IPS-20b (cell line): ENCODE results near the gene KLF7.

Experiments
- H3K27ac ChIP-seq: one replicate; pipeline ENCODE4 v1.5.1; 2013; ENCODE audit warnings: low read length
- H3K27me3 ChIP-seq: 2 replicates; pipeline ENCODE4 v1.6.1; 2013; ENCODE audit warnings: mild to moderate bottlenecking, low read length, inconsistent platforms; ENCODE audit not compliant: insufficient read depth
- H3K36me3 ChIP-seq: 2 replicates; pipeline ENCODE4 v1.6.1; 2013; ENCODE audit warnings: low read depth, mild to moderate bottlenecking, inconsistent platforms, low read length, moderate library complexity; ENCODE audit not compliant: insufficient read depth
- H3K4me1 ChIP-seq: 2 replicates; pipeline ENCODE4 v1.6.1; 2013; ENCODE audit warnings: mild to moderate bottlenecking, control low read depth, inconsistent platforms, low read length, moderate library complexity; ENCODE audit not compliant: insufficient read depth
- H3K4me3 ChIP-seq: 2 replicates; pipeline ENCODE4 v1.5.1; 2013; ENCODE audit warnings: mild to moderate bottlenecking, low read length, inconsistent platforms
- H3K9ac ChIP-seq: 2 replicates; pipeline ENCODE4 v1.6.1; 2013; ENCODE audit warnings: low read depth, mild to moderate bottlenecking, inconsistent platforms, low read length, moderate library complexity
- H3K9me3 ChIP-seq: 2 replicates; pipeline ENCODE4 v1.6.1; 2013; ENCODE audit warnings: mild to moderate bottlenecking, low read depth, low read length, inconsistent platforms; ENCODE audit not compliant: insufficient read depth

KLF7 gene

DNA sequence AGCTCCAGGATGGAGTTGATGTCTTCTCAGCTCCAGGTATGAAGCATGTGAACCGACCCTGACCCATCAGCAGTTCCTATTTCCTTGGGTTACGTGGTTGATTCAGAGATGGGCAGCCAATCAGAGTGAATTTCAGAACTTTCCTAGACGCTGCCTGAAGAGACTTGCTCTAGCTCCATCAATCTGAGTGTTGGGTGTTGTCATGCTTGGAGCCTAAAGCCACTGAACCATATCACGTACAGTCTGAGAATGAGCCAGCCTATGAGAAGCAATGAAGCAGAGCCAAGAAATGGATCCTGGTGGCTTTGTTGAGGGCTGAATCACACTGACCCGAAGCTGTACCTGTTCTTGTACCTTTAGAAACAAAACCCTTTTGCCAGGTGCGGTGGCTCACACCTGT is 19.6 kb upstream of the KLF7 start:
- Histone ChIP-seq H3K27me3 (no peaks in the 10 kb centered on the region), H3K27ac (no peak overlapping the region)

DNA sequence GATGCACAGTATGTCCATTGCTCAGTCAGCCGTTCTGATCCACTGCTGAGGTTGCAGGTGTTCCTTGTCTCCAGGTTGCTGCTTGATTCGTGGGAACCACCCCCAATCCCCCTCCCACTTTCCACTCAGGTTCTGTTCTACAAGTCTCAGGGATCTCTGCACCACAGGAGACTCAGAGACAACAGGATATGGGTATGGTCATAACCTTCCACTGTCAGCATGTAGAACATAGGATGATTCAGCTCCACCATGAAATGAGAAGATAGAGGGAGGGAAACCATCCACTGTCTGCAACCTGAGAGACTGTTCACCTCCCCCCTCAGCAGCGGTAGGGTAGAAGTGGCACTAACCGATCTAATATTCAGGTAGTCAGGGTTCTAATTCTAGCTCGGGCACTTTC is 19.0 kb upstream of the KLF7 start:
- H3K27me3 ChIP-seq: no peaks in the 10 kb centered on the region
- no peaks in the 10 kb centered on the region for H3K4me1 ChIP-seq
- H3K27ac ChIP-seq: no peak overlapping the region
- H3K9ac ChIP-seq: no peak overlapping the region
- no peaks in the 10 kb centered on the region for H3K36me3 ChIP-seq
- H3K9me3 ChIP-seq: no peaks in the 10 kb centered on the region
- no peak overlapping the region for H3K4me3 ChIP-seq

More for the DNA sequence above, 19.6 kb upstream of the KLF7 start:
- Histone ChIP-seq H3K4me3 (no peak overlapping the region), H3K9me3 (no peaks in the 10 kb centered on the region), H3K36me3 (no peaks in the 10 kb centered on the region), H3K4me1 (no peaks in the 10 kb centered on the region), H3K9ac (no peak overlapping the region)

DNA sequence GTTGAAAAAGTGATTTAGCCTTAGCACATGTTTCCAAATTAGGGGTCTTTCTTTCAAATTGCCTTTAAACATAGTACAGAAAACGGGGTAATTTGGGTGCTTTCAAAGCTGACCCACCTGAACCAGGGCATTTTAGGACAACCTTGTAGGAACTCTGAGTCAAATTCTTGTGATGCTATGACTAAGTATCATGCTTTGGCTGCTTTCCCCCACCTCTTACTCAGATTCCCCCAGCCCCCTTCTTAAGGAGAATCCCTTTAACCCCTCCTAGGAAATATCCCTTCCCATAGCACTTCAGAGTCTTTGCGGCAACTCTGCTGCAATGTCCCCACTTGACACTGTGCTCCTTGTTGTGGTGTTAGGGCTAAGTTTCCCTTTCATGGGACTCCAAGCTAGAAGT is 18.6 kb upstream of the KLF7 start:
- Histone ChIP-seq H3K27me3 (no peaks in the 10 kb centered on the region), H3K9me3 (no peaks in the 10 kb centered on the region), H3K27ac (no peak overlapping the region), H3K9ac (no peak overlapping the region), H3K4me3 (no peak overlapping the region), H3K36me3 (no peaks in the 10 kb centered on the region), H3K4me1 (no peaks in the 10 kb centered on the region)

DNA sequence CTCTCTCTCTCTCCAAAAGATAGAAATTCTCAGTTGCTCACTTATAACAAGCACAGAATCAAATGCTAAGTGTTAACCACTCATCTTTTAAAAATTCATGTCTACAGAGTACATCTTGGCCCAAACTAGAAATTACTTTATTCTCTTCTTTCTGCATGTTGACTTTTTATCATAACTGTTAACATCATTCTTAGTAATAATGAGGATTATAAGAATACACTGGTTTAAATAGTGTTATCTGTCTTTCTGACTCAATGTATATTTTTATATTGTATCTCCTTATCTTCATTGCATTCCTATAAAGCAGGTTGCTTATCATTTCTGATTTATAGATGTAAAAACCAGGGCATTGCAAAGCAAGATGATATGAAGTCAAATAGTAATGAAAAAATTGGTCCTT is 17.8 kb upstream of the KLF7 start:
- Histone ChIP-seq H3K27ac (no peak overlapping the region), H3K27me3 (no peaks in the 10 kb centered on the region), H3K36me3 (no peaks in the 10 kb centered on the region), H3K9ac (no peak overlapping the region), H3K9me3 (no peaks in the 10 kb centered on the region), H3K4me3 (no peak overlapping the region), H3K4me1 (no peaks in the 10 kb centered on the region)

DNA sequence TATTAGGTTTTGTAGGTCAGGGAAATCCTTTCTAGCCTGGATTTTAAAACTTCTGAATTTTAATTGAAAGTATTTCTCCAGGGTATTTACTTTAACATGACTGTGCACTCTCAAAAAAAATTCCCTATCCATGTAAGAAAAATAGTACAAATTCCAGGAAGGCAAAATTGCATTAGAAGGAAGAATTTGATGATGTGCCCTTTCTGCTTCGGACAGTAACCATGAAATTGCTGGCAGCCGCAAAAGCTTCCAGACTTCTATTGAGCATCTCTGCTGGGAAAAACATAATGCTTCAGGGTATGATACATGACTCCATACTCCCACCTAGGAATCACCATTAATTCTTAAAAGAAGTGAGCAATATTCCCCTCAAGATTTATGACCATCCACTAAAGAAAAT is 17.2 kb upstream of the KLF7 start:
- Histone ChIP-seq H3K9ac (no peak overlapping the region), H3K4me3 (no peak overlapping the region), H3K36me3 (no peaks in the 10 kb centered on the region), H3K27ac (no peak overlapping the region), H3K4me1 (no peaks in the 10 kb centered on the region), H3K9me3 (no peaks in the 10 kb centered on the region), H3K27me3 (no peaks in the 10 kb centered on the region)

DNA sequence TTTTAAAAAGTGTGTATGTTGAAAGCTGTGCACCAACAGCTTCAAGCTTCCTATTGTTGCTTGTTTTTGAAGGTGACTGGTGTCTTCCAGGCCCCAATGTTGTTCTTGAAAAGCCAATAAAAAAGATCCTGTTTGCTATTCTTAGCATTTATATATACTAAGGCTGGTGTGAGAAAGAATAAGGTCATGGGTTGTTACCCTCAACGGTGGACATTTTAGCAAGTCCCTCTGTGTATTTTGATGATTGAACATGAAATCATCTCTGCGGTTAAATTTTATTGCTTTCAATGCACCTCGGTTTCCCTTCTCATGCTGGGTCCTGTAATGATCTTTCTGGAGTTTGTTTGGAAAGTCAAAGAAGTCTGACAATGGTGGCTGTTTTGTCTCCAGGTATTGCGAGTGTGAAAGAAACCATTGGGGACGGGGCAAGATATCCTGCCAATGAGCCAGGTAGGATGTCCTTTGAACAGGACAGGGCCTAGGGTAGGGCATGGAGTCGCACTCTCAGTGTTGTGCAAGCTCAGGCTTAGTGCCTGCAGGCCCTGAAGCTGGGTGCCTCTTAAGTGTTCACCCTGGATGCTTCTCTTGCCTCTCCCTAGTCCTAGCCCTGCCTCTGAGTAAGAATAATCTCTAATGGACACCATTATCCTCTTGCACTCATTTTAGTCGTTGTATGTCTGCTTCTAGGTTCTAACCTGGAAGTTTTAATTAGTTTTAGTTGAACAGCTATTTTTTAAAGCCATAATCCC is 16.0 kb upstream of the KLF7 start:
- Histone ChIP-seq H3K9me3 (no peaks in the 10 kb centered on the region), H3K4me1 (no peaks in the 10 kb centered on the region), H3K9ac (no peak overlapping the region), H3K27me3 (no peaks in the 10 kb centered on the region), H3K27ac (no peak overlapping the region), H3K36me3 (no peaks in the 10 kb centered on the region), H3K4me3 (no peak overlapping the region)

DNA sequence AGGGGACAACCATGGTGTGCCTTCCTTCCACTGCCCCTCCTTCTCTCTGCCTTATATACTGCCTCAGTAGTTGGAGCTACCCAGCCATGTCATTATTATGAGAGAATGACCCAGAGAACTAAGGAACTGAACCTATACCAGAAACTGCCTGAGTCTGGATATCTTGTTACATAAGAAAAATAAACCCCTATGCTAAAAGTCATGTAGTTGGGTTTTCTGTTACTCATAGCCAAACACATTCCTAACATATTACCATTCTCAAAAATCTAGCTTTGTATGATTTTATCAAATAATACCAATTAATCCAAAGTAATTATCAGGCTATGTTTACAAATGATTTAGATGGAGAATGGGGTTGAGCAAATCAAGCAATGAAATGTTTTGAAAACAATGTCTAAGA is 15.0 kb upstream of the KLF7 start:
- Histone ChIP-seq H3K9me3 (no peaks in the 10 kb centered on the region), H3K4me1 (no peaks in the 10 kb centered on the region), H3K36me3 (no peaks in the 10 kb centered on the region), H3K9ac (no peak overlapping the region), H3K4me3 (no peak overlapping the region), H3K27me3 (no peaks in the 10 kb centered on the region), H3K27ac (no peak overlapping the region)

DNA sequence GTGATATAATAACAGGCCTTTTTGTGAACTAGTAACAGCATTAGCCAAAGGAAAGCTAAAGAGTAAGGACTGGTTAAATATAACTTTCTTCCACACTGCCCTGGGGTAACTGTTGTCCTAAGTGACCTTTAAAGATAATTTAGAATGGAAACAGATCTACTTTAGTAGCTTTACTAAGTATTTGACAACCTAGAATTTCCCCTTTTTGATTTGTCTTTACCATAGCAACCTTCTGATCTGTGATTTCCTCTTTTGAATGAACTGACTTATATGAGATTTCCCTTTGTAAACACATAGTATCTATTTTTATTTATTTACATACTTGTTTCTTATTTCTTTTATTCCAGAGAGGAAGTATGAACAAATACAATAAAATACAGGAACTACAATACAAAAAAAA is 10.5 kb upstream of the KLF7 start:
- no peaks in the 10 kb centered on the region for H3K4me1 ChIP-seq
- H3K27me3 ChIP-seq: no peaks in the 10 kb centered on the region
- no peak overlapping the region for H3K27ac ChIP-seq
- no peak overlapping the region for H3K4me3 ChIP-seq
- H3K9ac ChIP-seq: no peak overlapping the region
- no peaks in the 10 kb centered on the region for H3K36me3 ChIP-seq
- no peaks in the 10 kb centered on the region for H3K9me3 ChIP-seq

DNA sequence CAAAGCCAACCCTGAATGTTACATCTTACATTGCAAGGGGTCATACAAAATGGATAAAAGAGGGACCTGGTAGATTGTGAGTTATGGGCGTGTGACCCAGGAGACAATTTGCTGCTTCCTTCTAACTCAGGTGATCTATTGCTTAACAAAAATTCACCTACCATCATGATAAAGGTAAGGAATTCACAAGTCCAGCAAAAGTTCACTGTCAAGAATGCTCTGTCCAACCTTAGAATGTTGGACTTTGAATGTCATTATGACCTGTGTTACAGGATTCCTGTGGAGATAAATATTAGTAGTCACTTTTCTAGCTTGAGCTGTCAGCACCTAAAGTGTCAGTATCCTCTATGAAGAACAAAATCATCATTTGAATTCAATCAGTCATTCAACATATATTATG is 7.9 kb upstream of the KLF7 start:
- Histone ChIP-seq H3K4me1 (no peaks in the 10 kb centered on the region), H3K27me3 (no peaks in the 10 kb centered on the region), H3K9ac (no peak overlapping the region), H3K27ac (no peak overlapping the region), H3K36me3 (no peaks in the 10 kb centered on the region), H3K4me3 (no peak overlapping the region), H3K9me3 (no peaks in the 10 kb centered on the region)

DNA sequence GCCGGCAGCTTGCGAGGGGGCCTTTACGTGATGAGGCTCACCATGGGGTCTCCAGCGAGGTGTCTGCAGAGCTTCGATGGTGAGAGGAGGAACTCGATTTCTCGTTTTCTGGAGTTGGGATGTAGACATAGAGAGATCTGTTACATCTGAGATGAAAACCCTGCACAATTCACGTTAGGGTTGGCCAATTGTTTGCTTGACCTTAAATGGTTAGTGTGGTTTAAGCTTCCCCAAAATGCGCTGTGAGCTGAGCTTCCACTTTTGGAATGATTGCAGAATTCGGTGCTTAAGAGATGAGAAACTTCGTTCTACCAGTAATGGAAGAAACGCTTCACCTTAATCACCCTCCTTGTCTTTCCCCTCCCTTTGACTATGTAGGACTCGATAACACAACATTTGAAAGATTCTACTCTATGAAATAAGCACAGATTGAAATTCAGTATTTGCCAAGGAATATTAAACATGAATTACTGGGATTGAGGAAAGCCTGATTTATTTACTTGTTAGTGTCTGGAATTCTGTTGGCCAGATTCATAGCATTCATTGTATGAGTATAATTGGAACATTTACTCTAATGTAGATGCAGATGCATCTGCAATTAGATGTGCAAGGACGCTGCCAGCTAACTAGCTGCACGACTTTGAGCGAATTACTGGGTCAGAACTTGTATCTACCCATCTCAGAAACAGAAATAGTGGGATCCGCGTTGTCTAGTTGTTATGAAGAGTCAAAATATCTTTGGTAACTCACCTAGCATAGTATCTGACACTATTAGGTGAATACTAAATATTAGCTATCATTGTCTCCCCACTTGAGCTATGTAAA is 1.6 kb upstream of the KLF7 start:
- Histone ChIP-seq H3K9me3 (no peaks in the 10 kb centered on the region), H3K27me3 (peaks cover 13% of the 10 kb centered on the region; the same call in 1 of the 2 replicates), H3K9ac (peak overlapping the region; percentile 92), H3K27ac (peak overlapping the region; percentile 78), H3K4me3 (peak overlapping the region; percentile 84), H3K4me1 (peaks cover 30% of the 10 kb centered on the region), H3K36me3 (no peaks in the 10 kb centered on the region)

DNA sequence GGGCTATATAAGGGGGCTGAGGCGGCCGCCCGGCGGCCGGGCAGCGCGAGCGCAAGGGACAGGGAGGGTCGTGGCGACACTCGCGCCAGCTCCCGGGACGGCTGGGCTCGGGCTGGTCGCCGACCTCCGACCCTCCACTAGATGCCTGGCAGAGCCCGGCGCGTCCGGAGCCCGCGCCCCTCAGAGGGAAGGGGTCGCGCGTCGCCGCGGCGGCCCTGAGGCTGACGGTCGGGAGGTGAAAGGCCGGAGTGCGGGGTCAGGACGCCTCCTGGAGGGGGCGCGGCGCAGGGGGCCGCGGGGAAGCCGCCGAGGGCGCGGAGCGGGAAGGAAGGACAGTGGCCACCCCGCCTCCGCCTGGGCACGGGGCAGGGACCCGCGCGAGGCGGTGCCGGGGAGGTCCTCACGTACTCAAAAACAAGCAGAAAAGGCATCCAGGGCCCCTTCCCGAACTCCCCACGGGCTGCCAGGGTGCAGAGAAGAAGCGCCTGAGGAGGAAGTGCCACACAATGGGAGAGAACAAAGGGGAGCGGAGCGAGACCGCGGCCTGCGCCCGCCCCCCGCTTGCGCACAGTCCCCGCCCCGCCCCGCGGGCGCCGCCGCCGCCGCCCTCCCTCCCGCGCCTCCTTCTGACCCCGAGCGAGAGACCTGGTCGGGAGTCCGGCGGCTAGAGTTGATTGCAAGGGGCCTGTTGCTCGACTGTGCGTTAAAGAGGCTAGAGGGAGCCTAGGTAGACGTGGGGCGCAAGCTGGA is 776 bp upstream of the KLF7 start:
- no peaks in the 10 kb centered on the region for H3K36me3 ChIP-seq
- H3K9me3 ChIP-seq: no peaks in the 10 kb centered on the region
- peak overlapping the region; percentile 78 for H3K27ac ChIP-seq
- peak overlapping the region; percentile 84 for H3K4me3 ChIP-seq
- H3K27me3 ChIP-seq: peaks cover 13% of the 10 kb centered on the region; the same call in 1 of the 2 replicates
- peaks cover 38% of the 10 kb centered on the region for H3K4me1 ChIP-seq
- peak overlapping the region; percentile 92 for H3K9ac ChIP-seq
